SK-N-SH (cell line): Measurements from ENCODE around the gene CLIC3. TPM values are rescaled to one million over a fixed set of nuclear protein-coding genes. Genes with fewer than 3 reads are reported as not detected.

Experiments
- CTCF ChIA-PET: fragments of 300-600, 350-600 bp; formaldehyde crosslinking; extraction: SDS; loops from one replicate; lab custom pipeline; 2021; lab: Yijun Ruan, JAX
- POLR2A ChIA-PET: fragments of 350-600 bp; sonication (Branson Sonifier 250); formaldehyde crosslinking; extraction: SDS; loops from one replicate; lab custom pipeline; 2020; ENCODE audit warnings: antibody characterized with exemption, inconsistent platforms; lab: Yijun Ruan, JAX
- DNase-seq: peaks from one replicate; pipeline ENCODE4 v3.0.0; 2012
- H2AFZ ChIP-seq: fragments of 200-600 bp; sonication (generic); 2 replicates; pipeline ENCODE4 v1.8.1; 2016; ENCODE audit warnings: antibody characterized with exemption, mild to moderate bottlenecking, low read depth
- H3F3A ChIP-seq: fragments of 200-600 bp; sonication (generic); replicated peaks from 2 replicates; pipeline ENCODE3; 2016; ENCODE audit warnings: antibody characterized with exemption, mild to moderate bottlenecking; ENCODE audit not compliant: insufficient read depth
- H3K27ac ChIP-seq, 2 experiments: fragments of 200-500 bp in 1 of 2; fragments of 200-600 bp in 1 of 2; sonication (Bioruptor generic) in 1 of 2; sonication (generic), shearing (Covaris generic) in 1 of 2; 2 replicates each; pipeline versions ENCODE4 v1.5.1 to v1.6.1; 2014 to 2016; ENCODE audit warnings: low read depth in 2 of 2, inconsistent platforms in 1 of 2, low read length in 1 of 2, mild to moderate bottlenecking in 1 of 2, mixed read lengths in 1 of 2
- H3K27me3 ChIP-seq: fragments of 200-600 bp; sonication (generic), shearing (Covaris generic); 2 replicates; pipeline ENCODE4 v1.6.1; 2016; ENCODE audit warnings: mixed run types; ENCODE audit not compliant: insufficient read depth
- H3K36me3 ChIP-seq, 2 experiments: fragments of 200-500 bp in 1 of 2; fragments of 200-600 bp in 1 of 2; sonication (Bioruptor generic) in 1 of 2; sonication (generic) in 1 of 2; replicated peaks in 1 of 2; 2 replicates each; pipeline versions ENCODE3 to v1.5.1; 2014 to 2016; ENCODE audit warnings: low read length in 1 of 2, mild to moderate bottlenecking in 1 of 2; ENCODE audit not compliant: insufficient read depth in 2 of 2, control insufficient read depth in 1 of 2
- H3K4me1 ChIP-seq, 2 experiments: fragments of 200-500 bp in 1 of 2; fragments of 200-600 bp in 1 of 2; sonication (Bioruptor generic) in 1 of 2; sonication (generic), shearing (Covaris generic) in 1 of 2; 2 replicates each; pipeline versions ENCODE4 v1.5.1 to v1.6.1; 2014 to 2016; ENCODE audit warnings: low read depth in 1 of 2, low read length in 1 of 2, mixed run types in 1 of 2; ENCODE audit not compliant: insufficient read depth in 2 of 2, control insufficient read depth in 1 of 2
- H3K4me2 ChIP-seq: fragments of 200-600 bp; sonication (generic), shearing (Covaris generic); 2 replicates; pipeline ENCODE4 v1.6.1; 2017; ENCODE audit warnings: mixed run types
- H3K4me3 ChIP-seq, 2 experiments: fragments of 200-500 bp in 1 of 2; fragments of 200-600 bp in 1 of 2; sonication (Bioruptor generic) in 1 of 2; sonication (generic), shearing (Covaris generic) in 1 of 2; 2 replicates each; pipeline versions ENCODE4 v1.5.1 to v1.8.1; 2014 to 2016; ENCODE audit warnings: low read depth in 2 of 2, inconsistent platforms in 1 of 2, low read length in 1 of 2, mild to moderate bottlenecking in 1 of 2, mixed read lengths in 1 of 2, moderate library complexity in 1 of 2
- H3K79me2 ChIP-seq: fragments of 200-600 bp; sonication (generic); 2 replicates; pipeline ENCODE4 v1.8.1; 2017; ENCODE audit warnings: mild to moderate bottlenecking; ENCODE audit not compliant: insufficient read depth
- H3K9ac ChIP-seq: fragments of 200-600 bp; sonication (generic); 2 replicates; pipeline ENCODE4 v1.6.1; 2017; ENCODE audit warnings: mixed run types
- H3K9me2 ChIP-seq: fragments of 200-600 bp; sonication (generic); 2 replicates; pipeline ENCODE4 v1.6.1; 2017; ENCODE audit warnings: mixed run types
- H3K9me3 ChIP-seq: fragments of 200-600 bp; sonication (generic); 2 replicates; pipeline ENCODE4 v1.6.1; 2017; ENCODE audit warnings: mixed run types, mild to moderate bottlenecking, moderate library complexity
- H4K20me1 ChIP-seq: fragments of 200-600 bp; sonication (generic); 2 replicates; pipeline ENCODE4 v1.6.1; 2017; ENCODE audit warnings: mild to moderate bottlenecking, mixed run types; ENCODE audit not compliant: insufficient read depth
- CTCF ChIP-seq: fragments of 200-600 bp; sonication (generic); IDR thresholded peaks from 2 replicates; pipeline ENCODE4 v1.6.1; 2017; ENCODE audit warnings: antibody characterized with exemption, mild to moderate bottlenecking, moderate library complexity
- ELF1 ChIP-seq: IDR thresholded peaks from 2 replicates; pipeline ENCODE4 v1.4.0; 2012
- EZH2phosphoT487 ChIP-seq: fragments of 200-600 bp; sonication (generic); IDR thresholded peaks from 2 replicates; pipeline ENCODE4 v1.6.1; 2017; ENCODE audit warnings: low read depth, mixed run types, mild to moderate bottlenecking, antibody characterized with exemption, moderate library complexity, borderline replicate concordance
- FOSL2 ChIP-seq: IDR thresholded peaks from 2 replicates; pipeline ENCODE4 v1.4.0; 2012; ENCODE audit warnings: low read depth, mild to moderate bottlenecking, moderate library complexity, borderline replicate concordance
- IRF3 ChIP-seq: fragments of 150-350 bp; IDR thresholded peaks from 2 replicates; pipeline ENCODE4 v1.6.1; 2016; ENCODE audit warnings: mild to moderate bottlenecking, low read depth, low read length
- JUND ChIP-seq: IDR thresholded peaks from 2 replicates; pipeline ENCODE4 v1.4.0; 2012
- MAX ChIP-seq: IDR thresholded peaks from 2 replicates; pipeline ENCODE4 v1.4.0; 2012; ENCODE audit warnings: low read depth
- MEF2A ChIP-seq: IDR thresholded peaks from 2 replicates; pipeline ENCODE4 v1.4.0; 2012; ENCODE audit warnings: low read depth, borderline replicate concordance
- MXI1 ChIP-seq: IDR thresholded peaks from 2 replicates; pipeline ENCODE4 v1.6.1; 2012; ENCODE audit warnings: mild to moderate bottlenecking, low read depth, low read length, improper control_type of control experiment
- NRF1 ChIP-seq: IDR thresholded peaks from 2 replicates; pipeline ENCODE4 v1.6.1; 2012; ENCODE audit warnings: low read depth, mild to moderate bottlenecking, low read length
- POLR2AphosphoS5 ChIP-seq: IDR thresholded peaks from 2 replicates; pipeline ENCODE4 v1.6.1; 2012; ENCODE audit warnings: low read depth, low read length
- RCOR1 ChIP-seq: fragments of 150-350 bp; IDR thresholded peaks from 2 replicates; pipeline ENCODE4 v1.6.1; 2017; ENCODE audit warnings: antibody characterized with exemption, low read length
- RFX5 ChIP-seq: IDR thresholded peaks from 2 replicates; pipeline ENCODE4 v1.6.1; 2012; ENCODE audit warnings: mild to moderate bottlenecking, improper control_type of control experiment, low read length
- TCF12 ChIP-seq: IDR thresholded peaks from 2 replicates; pipeline ENCODE4 v1.4.0; 2012
- TEAD4 ChIP-seq: IDR thresholded peaks from 2 replicates; pipeline ENCODE4 v1.4.0; 2012; ENCODE audit warnings: mild to moderate bottlenecking, borderline replicate concordance; ENCODE audit not compliant: insufficient read depth
- WGBS: methylation state at CpG from one replicate; pipeline ENCODE4 v1.1.6; 2017; ENCODE audit warnings: low lambda C conversion rate; 5-methylcytosine and 5-hydroxymethylcytosine counted together
- polyA plus RNA-seq, 3 experiments: library from polyadenylated mRNA; depleted of rRNA; stranded (reverse); fragments of >200 nt; gene quantifications; 2 replicates each; pipeline ENCODE4 v1.2.3, GENCODE V29; 2012

CLIC3 gene
- polyA plus RNA-seq, 1 of the 3 experiments (the other 2 are of a cell fraction): 1.0 TPM

GRCh38 chr9:137020771-137021567 lies 24.6 kb upstream of the CLIC3 start:
- 94% methylated on average over 14 of the region's 32 CpGs for WGBS
- Histone ChIP-seq H3K4me1 (peaks cover 0 to 12% of the 10 kb centered on the region in 2 experiments; a peak in 1 of 4 replicates), H2AFZ (no peak overlapping the region), H4K20me1 (0 out of 2 replicates have a peak, but pooled peaks cover 4% of the 10 kb centered on the region), H3K27me3 (no peaks in the 10 kb centered on the region), H3K9me3 (no peaks in the 10 kb centered on the region), H3K9me2 (no peaks in the 10 kb centered on the region), H3K79me2 (no peaks in the 10 kb centered on the region)
- CTCF ChIA-PET: interaction anchor here (1.1 to 1.5 kb wide), 5 partner anchors 10 to 77 kb away, joined by 3 to 10 read pairs (median 4); partner anchors contain the start of genes FBXW5, FUT7 and PAXX
- POLR2A ChIA-PET: interaction anchor here (1.0 kb wide), 1 partner anchor 25 kb away, joined by 3 read pairs; the partner anchor contains the start of gene CLIC3
- TF ChIP-seq MAX (no peak), EZH2phosphoT487 (no peak), RCOR1 (no peak), FOSL2 (no peak), JUND (no peak), TCF12 (no peak), MXI1 (no peak), MEF2A (no peak), CTCF (no peak), NRF1 (no peak), ELF1 (no peak), POLR2AphosphoS5 (no peak), RFX5 (no peak), IRF3 (no peak), TEAD4 (no peak)
- TF ChIP-seq, all 33 proteins: peak for 0
- DNase-seq: no peak
- Histone ChIP-seq H3K4me2 (no peak overlapping the region), H3K27ac (no peak overlapping the region), H3K36me3 (peaks cover 0 to 9% of the 10 kb centered on the region in 2 experiments), H3F3A (no peaks in the 10 kb centered on the region), H3K4me3 (no peak overlapping the region), H3K9ac (no peak overlapping the region)
